HUES48 (cell line): Measurements from ENCODE around the gene CHDH.

Source experiments
- H3K27ac ChIP-seq: one replicate; pipeline ENCODE4 v1.7.0; 2013; ENCODE audit warnings: low read depth, low read length, inconsistent platforms
- H3K27me3 ChIP-seq: 2 replicates; pipeline ENCODE4 v1.6.1; 2013; ENCODE audit warnings: mild to moderate bottlenecking, low read length; ENCODE audit not compliant: control insufficient read depth, insufficient read depth
- H3K36me3 ChIP-seq: 2 replicates; pipeline ENCODE4 v1.6.1; 2013; ENCODE audit warnings: low read length; ENCODE audit not compliant: control insufficient read depth, insufficient read depth
- H3K4me1 ChIP-seq: 2 replicates; pipeline ENCODE4 v1.6.1; 2013; ENCODE audit warnings: mild to moderate bottlenecking, low read length; ENCODE audit not compliant: control insufficient read depth, insufficient read depth
- H3K4me3 ChIP-seq: 2 replicates; pipeline ENCODE4 v1.5.1; 2013; ENCODE audit warnings: mild to moderate bottlenecking, low read depth, low read length
- H3K9ac ChIP-seq: 2 replicates; pipeline ENCODE4 v1.6.1; 2013; ENCODE audit warnings: mild to moderate bottlenecking, low read depth, low read length, moderate library complexity
- H3K9me3 ChIP-seq: 2 replicates; pipeline ENCODE4 v1.6.1; 2013; ENCODE audit warnings: low read length; ENCODE audit not compliant: control insufficient read depth, insufficient read depth

CHDH gene

DNA sequence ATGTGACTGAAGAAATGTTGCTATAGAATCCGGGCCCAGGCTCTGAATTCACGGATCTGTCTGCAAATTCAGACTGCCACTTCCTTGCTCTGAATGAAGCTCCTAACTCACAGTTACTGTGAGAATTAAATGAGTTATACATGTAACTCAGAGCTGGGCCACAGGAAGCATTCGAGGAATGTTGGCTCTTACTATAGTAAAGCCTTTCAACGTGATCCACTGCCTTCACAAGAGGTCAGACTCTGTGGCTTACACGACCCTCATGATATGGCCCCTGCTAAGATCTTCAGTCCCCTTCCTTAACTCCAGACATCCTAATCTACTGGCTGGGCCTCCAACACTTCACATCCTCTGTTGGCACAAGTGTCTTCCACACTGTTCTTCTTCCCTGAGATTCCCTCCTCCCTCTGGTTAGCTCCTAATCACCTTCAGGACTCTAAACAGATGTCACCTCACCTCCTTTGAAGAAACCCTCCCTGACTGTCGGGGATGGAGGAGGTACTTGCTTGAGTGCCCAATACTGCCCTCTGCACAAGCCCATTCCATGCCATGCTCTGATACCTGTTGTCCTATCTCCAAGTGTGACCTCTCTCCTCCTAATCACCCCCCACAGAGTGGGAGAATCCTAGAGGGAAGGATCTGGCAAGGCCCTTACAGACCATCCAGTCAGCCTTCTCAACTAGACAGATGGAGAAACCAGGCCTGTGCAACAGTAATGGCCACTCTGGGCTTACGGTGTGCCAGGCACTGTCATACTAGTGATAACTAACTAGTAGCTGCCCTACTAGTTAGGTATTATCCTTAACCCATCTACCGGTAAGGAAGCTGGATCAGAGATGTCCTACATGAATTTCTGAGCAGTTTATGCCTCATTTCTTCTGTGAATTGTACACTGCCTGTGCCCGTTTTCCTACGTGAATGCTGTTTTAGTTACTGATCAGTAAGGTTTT, 34.5 kb upstream of the CHDH start:
- Histone ChIP-seq H3K9ac (peak overlapping the region; percentile 96), H3K4me3 (peak overlapping the region; percentile 91), H3K4me1 (peaks cover 12% of the 10 kb centered on the region), H3K36me3 (peaks cover 73% of the 10 kb centered on the region), H3K27me3 (no peaks in the 10 kb centered on the region), H3K27ac (no peak overlapping the region), H3K9me3 (no peaks in the 10 kb centered on the region)

DNA sequence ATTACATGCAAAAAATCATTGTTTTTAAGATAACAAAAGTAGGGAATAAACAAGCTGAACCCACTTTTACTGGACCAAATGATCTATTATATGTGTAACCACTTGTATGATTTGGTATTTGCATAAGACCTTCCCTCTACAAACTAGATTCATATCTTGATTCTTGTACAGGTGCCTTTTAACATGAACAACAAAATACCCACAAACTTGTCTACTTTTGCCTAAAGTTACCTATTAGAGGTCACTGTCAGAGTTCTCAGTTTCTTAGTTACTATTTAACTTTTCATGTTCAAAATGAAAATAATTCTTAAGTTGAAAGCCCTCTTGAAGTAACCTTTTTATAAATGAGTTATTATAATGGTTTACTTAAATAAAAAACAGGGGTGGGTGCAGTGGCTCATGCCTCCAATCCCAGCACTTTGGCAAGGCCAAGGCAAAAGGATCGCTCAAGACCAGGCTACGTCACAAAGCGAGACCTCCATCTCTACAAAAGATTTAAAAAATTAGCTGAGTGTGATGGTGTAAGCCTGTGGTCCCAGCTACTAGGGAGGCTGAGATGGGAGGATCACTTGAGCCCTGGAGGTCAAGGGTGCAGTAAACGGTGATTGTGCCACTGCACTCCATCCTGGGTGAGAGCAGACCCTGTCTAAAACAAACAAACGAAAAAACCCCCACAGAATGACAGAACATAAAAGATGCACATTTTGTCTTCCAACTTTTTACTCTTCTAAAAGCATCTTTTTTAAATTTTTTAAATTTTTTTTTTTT, 19.7 kb upstream of the CHDH start:
- Histone ChIP-seq H3K36me3 (peaks cover 90% of the 10 kb centered on the region), H3K9ac (no peak overlapping the region), H3K4me3 (no peak overlapping the region), H3K27ac (no peak overlapping the region), H3K4me1 (no peaks in the 10 kb centered on the region), H3K9me3 (no peaks in the 10 kb centered on the region), H3K27me3 (no peaks in the 10 kb centered on the region)

DNA sequence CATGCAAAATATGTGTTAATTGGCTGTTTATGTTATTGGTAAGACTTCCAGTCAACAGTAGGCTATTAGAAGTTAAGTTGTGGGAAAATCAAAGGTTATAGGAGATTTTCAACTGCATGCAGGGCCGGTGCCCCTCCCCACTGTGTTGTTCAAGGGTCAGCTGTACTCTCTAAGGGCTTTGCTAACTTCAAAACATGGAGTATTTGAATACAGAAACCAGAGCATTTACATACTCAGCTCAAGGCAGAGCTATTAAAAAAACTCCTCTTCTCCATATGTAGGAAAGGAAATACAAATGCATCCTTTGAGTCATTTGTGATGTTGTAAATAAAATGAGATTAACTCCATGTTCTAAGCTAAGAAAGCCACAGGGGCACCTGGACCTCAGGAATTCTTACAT, 16.9 kb upstream of the CHDH start:
- H3K27me3 ChIP-seq, result no peaks in the 10 kb centered on the region
- H3K4me1 ChIP-seq, result no peaks in the 10 kb centered on the region
- H3K4me3 ChIP-seq, result no peak overlapping the region
- no peaks in the 10 kb centered on the region for H3K9me3 ChIP-seq
- no peak overlapping the region for H3K9ac ChIP-seq
- H3K36me3 ChIP-seq, result peaks cover 85% of the 10 kb centered on the region
- no peak overlapping the region for H3K27ac ChIP-seq

DNA sequence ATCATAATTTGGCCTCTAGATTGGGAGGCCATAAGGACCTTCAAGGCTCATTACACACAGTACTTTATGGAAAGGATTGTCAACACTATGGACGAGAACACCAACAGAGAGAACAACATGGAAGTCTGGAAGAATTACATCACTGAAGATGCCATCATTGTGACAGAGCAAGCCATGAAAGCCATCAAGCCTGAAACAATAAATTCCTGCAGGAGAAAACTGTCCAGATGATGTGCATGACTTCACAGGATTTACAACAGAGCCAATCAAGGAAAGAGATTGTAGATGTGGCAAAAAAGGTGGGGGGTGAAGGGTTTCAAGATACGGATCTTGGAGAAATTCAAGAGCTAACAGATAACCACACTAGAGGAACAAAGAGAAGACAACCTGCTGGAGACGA, 16.0 kb upstream of the CHDH start:
- no peaks in the 10 kb centered on the region for H3K27me3 ChIP-seq
- no peak overlapping the region for H3K4me3 ChIP-seq
- no peaks in the 10 kb centered on the region for H3K9me3 ChIP-seq
- no peak overlapping the region for H3K27ac ChIP-seq
- H3K9ac ChIP-seq, result no peak overlapping the region
- no peaks in the 10 kb centered on the region for H3K4me1 ChIP-seq
- H3K36me3 ChIP-seq, result peaks cover 82% of the 10 kb centered on the region

DNA sequence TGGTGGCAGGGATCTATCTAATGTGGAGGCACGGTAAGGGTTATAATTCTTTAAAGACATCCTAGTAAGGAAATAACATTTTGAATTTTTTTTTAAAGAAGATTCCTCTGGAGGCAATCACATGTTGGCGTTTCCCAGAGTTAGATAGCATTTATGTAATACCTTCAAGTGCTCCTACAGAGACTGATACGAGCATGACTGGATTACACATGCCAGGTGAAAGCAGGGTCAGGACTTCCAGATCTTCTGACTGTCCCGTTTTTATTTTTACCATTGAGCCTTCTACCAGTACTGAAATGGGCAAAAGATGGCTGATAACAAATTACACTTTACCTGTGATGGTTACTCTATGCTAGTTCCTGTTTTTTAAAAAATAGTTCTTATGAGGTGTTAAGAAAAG, 14.0 kb upstream of the CHDH start:
- no peaks in the 10 kb centered on the region for H3K9me3 ChIP-seq
- no peak overlapping the region for H3K4me3 ChIP-seq
- H3K36me3 ChIP-seq, result peaks cover 64% of the 10 kb centered on the region
- no peak overlapping the region for H3K9ac ChIP-seq
- no peak overlapping the region for H3K27ac ChIP-seq
- no peaks in the 10 kb centered on the region for H3K4me1 ChIP-seq
- no peaks in the 10 kb centered on the region for H3K27me3 ChIP-seq

DNA sequence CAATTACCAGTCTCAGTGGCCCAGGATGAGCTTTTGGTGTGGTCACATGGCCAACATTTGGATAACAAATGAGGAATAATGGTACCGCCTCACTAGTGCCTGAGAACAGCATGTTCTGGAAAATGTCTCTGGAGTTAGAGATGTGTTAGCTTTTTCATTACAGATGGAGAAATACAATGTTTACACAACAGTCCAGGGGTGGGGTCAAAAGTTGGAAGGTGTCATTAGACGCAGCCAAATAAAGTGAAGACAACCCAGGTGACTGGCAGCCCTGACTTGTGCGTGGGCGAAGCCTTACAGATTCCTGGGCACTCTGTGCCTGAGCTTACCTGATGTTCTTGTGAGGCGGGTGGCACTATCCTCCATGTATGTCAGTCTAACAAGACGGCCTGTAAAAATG, 13.0 kb upstream of the CHDH start:
- Histone ChIP-seq H3K4me1 (no peaks in the 10 kb centered on the region), H3K27ac (no peak overlapping the region), H3K36me3 (peaks cover 55% of the 10 kb centered on the region), H3K27me3 (no peaks in the 10 kb centered on the region), H3K9ac (no peak overlapping the region), H3K9me3 (no peaks in the 10 kb centered on the region), H3K4me3 (no peak overlapping the region)

DNA sequence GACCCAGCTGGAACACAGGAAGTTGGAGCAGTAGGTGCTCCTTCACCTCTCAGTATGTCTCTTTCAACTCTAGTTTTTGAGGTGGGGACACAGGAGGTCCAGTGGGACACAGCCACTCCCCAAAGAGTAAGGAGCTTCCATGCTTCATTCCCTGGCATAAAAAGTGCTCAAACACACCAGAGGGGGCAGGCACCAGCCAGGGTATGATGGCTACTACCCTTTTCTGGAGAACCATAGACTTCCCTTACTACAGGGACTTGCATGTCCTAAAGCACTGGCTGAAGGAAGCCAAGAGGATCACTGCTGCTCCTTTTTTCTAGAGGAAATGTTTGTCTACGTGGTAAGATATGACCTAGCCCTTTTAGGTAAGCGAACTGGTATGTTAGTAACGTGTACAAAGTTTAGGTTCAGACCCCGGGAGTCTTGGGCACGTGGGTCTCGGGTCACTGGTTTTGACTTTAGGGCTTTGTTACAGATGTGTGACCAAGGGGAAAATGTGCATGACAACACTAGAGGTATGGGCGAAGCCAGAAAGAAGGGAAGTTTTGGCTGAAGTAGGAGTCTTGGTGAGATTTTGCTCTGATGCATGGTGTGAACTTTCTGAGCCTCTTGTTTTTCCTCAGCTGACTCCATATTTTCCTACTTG, 12.0 kb upstream of the CHDH start:
- Histone ChIP-seq H3K27me3 (no peaks in the 10 kb centered on the region), H3K4me3 (no peak overlapping the region), H3K4me1 (no peaks in the 10 kb centered on the region), H3K36me3 (peaks cover 51% of the 10 kb centered on the region), H3K9me3 (no peaks in the 10 kb centered on the region), H3K27ac (no peak overlapping the region), H3K9ac (no peak overlapping the region)

DNA sequence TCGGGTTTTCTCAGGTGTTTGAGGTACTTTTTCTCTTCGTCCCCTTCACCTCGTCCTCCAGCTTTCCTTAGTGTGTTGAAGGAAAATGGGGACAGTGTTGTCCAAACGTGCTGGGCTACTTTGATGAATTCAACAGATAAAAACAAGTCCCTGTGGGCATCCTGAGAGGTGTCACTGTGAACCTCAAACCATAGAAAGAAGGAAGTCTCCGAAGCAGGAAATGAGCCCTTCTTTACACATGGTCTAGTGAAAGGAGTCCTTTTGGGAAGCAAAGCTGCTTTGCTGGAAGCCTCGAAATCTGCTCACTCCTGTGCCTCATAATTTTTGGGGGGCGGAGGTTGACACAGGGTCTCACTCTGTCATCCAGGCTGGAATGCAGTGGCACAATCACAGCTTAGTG, 10.7 kb upstream of the CHDH start:
- H3K4me3 ChIP-seq, result no peak overlapping the region
- H3K36me3 ChIP-seq, result peaks cover 38% of the 10 kb centered on the region
- no peak overlapping the region for H3K9ac ChIP-seq
- H3K27ac ChIP-seq, result no peak overlapping the region
- H3K4me1 ChIP-seq, result no peaks in the 10 kb centered on the region
- no peaks in the 10 kb centered on the region for H3K9me3 ChIP-seq
- H3K27me3 ChIP-seq, result no peaks in the 10 kb centered on the region

DNA sequence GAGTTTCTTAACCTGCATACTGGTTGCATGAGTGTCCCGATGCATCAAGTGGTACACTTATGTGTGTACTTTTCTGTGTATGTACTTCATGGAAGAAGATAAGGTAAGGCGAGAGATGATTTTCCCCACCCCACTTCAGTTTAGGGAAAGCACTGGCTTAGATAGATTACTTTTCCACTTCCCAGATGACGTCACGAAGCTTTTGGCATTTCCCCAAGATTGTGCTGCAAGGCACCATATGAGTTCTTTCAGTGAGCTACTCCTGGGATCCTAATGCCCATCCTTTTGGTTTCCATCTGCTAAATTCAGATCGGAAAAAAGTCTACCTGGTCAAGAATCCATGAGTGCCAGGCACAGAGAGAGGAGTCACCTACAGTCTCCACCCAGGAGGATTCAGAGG, 4.7 kb upstream of the CHDH start:
- Histone ChIP-seq H3K36me3 (0 out of 2 replicates have a peak, but pooled peaks cover 5% of the 10 kb centered on the region), H3K27me3 (peaks cover 16% of the 10 kb centered on the region), H3K4me1 (peaks cover 4% of the 10 kb centered on the region; the same call in 1 of the 2 replicates)

DNA sequence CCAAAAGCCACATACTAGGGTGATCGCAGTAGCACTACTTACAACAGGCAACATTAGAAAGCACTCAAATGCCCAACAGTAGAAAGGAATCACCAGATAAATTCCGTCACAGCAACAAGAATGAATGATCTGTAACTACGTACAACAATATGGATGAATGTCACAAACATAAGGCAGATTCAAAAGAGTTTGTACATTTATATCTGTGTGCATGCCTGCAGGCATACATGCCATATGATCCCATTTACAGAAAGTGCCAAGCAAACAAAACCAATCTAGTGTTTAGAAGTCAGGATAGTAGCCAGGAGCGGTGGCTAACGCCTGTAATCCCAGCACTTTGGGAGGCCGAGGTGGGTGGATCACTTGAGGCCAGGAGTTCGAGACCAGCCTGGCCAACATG, 3.7 kb upstream of the CHDH start:
- no peak overlapping the region for H3K27ac ChIP-seq
- H3K9ac ChIP-seq, result no peak overlapping the region
- peaks cover 16% of the 10 kb centered on the region for H3K27me3 ChIP-seq
- peaks cover 4% of the 10 kb centered on the region; the same call in 1 of the 2 replicates for H3K4me1 ChIP-seq
- H3K4me3 ChIP-seq, result no peak overlapping the region
- H3K36me3 ChIP-seq, result 0 out of 2 replicates have a peak, but pooled peaks cover 5% of the 10 kb centered on the region
- H3K9me3 ChIP-seq, result no peaks in the 10 kb centered on the region

More for the DNA sequence above, 4.7 kb upstream of the CHDH start:
- H3K27ac ChIP-seq, result no peak overlapping the region
- H3K4me3 ChIP-seq, result no peak overlapping the region
- no peak overlapping the region for H3K9ac ChIP-seq
- no peaks in the 10 kb centered on the region for H3K9me3 ChIP-seq

DNA sequence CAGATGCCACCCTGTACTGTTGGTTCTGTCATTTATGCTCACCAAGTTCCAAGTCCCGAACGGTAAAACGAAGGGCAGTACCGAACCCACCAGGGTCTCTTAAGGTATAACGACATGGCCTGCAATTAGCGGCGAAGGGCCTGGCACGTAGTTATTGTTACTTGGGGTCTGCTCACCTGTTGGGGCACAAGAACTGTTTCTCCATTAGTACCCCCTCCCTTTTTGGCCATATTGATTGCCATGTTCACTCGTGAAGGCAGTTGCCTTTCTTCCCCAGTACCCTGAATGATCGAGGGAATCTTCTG, 584 bp upstream of the CHDH start:
- H3K27ac ChIP-seq, result no peak overlapping the region
- H3K4me3 ChIP-seq, result peak overlapping the region; percentile 69
- no peaks in the 10 kb centered on the region for H3K9me3 ChIP-seq
- peaks cover 24% of the 10 kb centered on the region for H3K4me1 ChIP-seq
- H3K9ac ChIP-seq, result no peak overlapping the region
- 0 out of 2 replicates have a peak, but pooled peaks cover 5% of the 10 kb centered on the region for H3K36me3 ChIP-seq
- H3K27me3 ChIP-seq, result peaks cover 16% of the 10 kb centered on the region
